ENCODE results near the gene PIK3R5. TPM values are rescaled to one million over a fixed set of nuclear protein-coding genes. Genes with fewer than 3 reads are reported as not detected.

The PIK3R5 gene
- polyA plus RNA-seq, 1 experiment: 0.02 TPM

DNA sequence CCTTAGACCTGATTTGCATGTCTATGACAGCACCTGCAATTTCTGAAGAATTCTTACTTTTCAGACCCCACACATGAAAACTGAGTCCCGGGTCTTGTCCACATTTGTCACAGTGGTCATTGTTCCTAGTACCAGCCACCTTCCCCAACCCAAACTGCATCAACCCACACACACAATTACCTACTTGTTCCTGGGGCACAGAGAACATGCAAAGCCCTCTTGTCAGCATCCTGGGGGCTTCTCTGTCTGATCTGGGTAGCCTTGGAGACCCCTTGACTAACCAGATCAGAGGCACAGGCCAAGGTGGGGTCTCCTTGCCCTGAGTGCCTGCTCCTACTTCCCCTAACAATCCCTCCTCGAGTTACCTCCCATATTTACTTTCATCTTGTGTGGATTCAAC, 61.3 kb downstream of the PIK3R5 start:
- Histone ChIP-seq H3K36me3 (ENCODE audit: control insufficient read depth, insufficient read depth, low read length) (no peaks in the 10 kb centered on the region), H3K27me3 (ENCODE audit: control insufficient read depth, insufficient read depth, low read length) (peaks cover 1% of the 10 kb centered on the region; the same call in 1 of the 2 replicates), H3K4me3 (ENCODE audit: low read depth, low read length) (no peak overlapping the region)
- TF ChIP-seq, protein P1, sequence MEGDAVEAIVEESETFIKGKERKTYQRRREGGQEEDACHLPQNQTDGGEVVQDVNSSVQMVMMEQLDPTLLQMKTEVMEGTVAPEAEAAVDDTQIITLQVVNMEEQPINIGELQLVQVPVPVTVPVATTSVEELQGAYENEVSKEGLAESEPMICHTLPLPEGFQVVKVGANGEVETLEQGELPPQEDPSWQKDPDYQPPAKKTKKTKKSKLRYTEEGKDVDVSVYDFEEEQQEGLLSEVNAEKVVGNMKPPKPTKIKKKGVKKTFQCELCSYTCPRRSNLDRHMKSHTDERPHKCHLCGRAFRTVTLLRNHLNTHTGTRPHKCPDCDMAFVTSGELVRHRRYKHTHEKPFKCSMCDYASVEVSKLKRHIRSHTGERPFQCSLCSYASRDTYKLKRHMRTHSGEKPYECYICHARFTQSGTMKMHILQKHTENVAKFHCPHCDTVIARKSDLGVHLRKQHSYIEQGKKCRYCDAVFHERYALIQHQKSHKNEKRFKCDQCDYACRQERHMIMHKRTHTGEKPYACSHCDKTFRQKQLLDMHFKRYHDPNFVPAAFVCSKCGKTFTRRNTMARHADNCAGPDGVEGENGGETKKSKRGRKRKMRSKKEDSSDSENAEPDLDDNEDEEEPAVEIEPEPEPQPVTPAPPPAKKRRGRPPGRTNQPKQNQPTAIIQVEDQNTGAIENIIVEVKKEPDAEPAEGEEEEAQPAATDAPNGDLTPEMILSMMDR (IDR thresholded peaks at IDR 0.05; ENCODE audit: insufficient read depth, low read depth, low read length): no peak
- POLR2A ChIA-PET: no interaction called here
- DNase-seq (ENCODE audit: low read depth): no peak
- CTCF ChIA-PET: no interaction called here

DNA sequence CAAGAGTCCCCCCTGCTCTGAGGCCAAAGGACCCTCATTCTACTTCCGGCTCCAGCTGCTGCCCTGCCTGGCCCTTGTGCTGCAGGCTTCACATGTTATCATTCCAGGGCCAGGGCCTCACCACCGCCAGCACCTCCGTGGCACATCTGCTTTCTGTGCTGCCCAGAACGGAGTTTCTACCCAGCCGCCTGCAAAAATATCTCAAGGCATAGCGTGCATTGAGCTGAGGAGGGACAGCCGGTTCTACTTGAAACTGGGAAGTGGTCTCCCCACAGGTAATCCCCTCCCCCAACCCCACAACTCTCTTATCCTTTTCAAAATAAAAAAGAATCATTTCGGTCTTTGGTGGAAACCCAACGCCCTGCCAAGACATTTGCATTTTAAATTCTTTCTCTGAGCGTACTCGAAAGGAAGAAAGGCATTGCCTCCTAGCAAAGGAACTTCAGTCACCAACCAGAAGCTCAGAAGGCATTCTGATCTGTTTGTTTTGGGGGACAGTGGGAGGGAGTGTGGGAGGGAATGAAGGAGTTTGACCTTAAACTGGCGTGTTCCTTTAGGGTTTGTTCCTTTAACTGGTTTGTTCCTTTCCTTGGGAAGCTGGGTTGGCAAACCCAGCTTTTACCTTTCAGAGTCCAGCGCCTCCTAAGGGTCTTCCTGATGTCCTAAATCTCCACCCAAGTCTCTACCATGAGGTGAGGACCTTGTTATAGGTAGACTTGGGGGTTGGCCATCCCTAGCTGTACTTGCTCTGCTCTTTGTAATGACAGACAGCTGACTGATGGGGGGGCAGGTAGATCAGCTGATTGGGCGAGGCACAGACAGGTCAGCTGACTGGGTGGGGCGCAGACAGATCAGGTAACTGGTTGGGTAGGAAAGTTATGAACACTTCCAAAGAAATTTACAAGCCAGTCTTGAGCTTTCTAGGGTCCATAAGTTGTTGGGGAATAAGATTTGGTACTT, 64.6 kb downstream of the PIK3R5 start:
- Histone ChIP-seq H3K4me3 (ENCODE audit: low read depth, low read length) (no peak overlapping the region), H3K27me3 (ENCODE audit: control insufficient read depth, insufficient read depth, low read length) (peaks cover 1% of the 10 kb centered on the region; the same call in 1 of the 2 replicates), H3K36me3 (ENCODE audit: control insufficient read depth, insufficient read depth, low read length) (no peaks in the 10 kb centered on the region)
- TF ChIP-seq, protein P1 (IDR thresholded peaks at IDR 0.05; ENCODE audit: insufficient read depth, low read depth, low read length): no peak
- ChIA-PET POLR2A (no interaction called here), CTCF (interaction anchor here (1.2 to 4.1 kb wide), 2 partner anchors 12 to 97 kb away, joined by 5 to 17 read pairs; no protein-coding TSS in a partner anchor)
- no peak for DNase-seq (ENCODE audit: low read depth)

DNA sequence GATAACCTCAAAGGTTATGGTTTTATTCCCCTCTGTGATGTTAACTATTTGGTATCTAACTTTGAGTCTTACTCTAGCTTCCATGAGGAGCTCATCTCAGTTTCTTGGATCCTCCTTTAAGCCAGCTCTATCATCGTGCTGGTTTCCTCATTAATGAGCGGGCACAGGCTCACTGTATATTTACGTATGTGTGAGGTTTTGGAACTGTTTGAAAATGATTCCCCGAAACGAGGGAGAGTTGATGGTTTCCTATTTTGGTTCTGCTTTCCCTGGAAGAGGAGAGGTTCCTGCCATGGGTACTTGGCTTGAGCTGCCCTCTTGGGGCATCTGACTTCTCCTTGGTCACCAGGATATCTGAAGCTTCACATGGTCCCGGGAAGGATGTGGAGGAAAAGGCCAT, 65.3 kb downstream of the PIK3R5 start:
- Histone ChIP-seq H3K27me3 (ENCODE audit: control insufficient read depth, insufficient read depth, low read length) (peaks cover 1% of the 10 kb centered on the region; the same call in 1 of the 2 replicates), H3K4me3 (ENCODE audit: low read depth, low read length) (no peak overlapping the region), H3K36me3 (ENCODE audit: control insufficient read depth, insufficient read depth, low read length) (no peaks in the 10 kb centered on the region)
- DNase-seq (ENCODE audit: low read depth): no peak
- ChIA-PET POLR2A (no interaction called here), CTCF (interaction anchor here (4.1 kb wide), 1 partner anchor 11 kb away, joined by 17 read pairs; no protein-coding TSS in a partner anchor)
- TF ChIP-seq, protein P1 (IDR thresholded peaks at IDR 0.05; ENCODE audit: insufficient read depth, low read depth, low read length): no peak

DNA sequence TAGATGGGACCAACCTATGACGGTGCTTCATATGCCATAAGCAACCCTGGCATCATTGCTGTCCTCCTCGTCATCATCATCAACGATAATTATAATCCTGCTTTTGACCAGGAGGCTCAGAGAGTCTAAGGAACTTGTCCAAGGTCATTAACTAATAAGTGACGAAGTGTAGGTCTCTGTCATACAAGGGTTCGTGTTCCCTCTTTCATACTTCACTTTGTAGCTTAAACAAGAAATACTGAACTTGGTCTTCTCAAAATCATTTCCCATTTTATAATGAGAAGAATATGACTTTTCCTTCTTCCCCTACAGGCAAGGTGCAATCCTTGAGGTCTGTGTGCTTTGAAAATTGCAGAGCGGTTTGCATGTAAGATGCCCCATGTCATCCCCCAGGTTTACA, 66.9 kb downstream of the PIK3R5 start:
- TF ChIP-seq, protein P1 (IDR thresholded peaks at IDR 0.05; ENCODE audit: insufficient read depth, low read depth, low read length): no peak
- H3K4me3 ChIP-seq (ENCODE audit: low read depth, low read length): no peak overlapping the region
- no peaks in the 10 kb centered on the region for H3K36me3 ChIP-seq (ENCODE audit: control insufficient read depth, insufficient read depth, low read length)
- no peaks in the 10 kb centered on the region; the same call in 1 of the 2 replicates for H3K27me3 ChIP-seq (ENCODE audit: control insufficient read depth, insufficient read depth, low read length)
- CTCF ChIA-PET: interaction anchor here (1.1 to 4.1 kb wide), 2 partner anchors 9 to 98 kb away, joined by 3 to 17 read pairs; no protein-coding TSS in a partner anchor
- no peak for DNase-seq (ENCODE audit: low read depth)
- POLR2A ChIA-PET: no interaction called here

DNA sequence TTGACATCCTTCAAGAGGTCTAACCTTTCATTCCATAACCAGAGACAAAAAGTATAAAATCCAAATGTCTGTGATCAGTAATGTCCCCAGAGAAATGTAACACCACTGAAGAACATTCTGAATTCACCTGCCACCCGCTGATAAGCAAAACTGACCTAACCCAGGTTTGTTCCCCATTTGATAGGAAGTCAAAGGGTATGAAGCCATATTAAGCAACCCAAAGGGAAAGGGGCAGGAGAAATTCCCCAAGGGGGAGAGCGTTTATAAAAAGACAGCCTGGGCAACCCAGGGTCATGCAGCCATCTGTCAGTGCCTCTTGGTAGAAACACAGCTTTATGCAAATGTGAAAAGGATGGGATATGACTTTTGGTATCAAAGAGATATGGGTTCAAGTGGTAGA, 67.4 kb downstream of the PIK3R5 start:
- Histone ChIP-seq H3K27me3 (ENCODE audit: control insufficient read depth, insufficient read depth, low read length) (no peaks in the 10 kb centered on the region; the same call in 1 of the 2 replicates), H3K4me3 (ENCODE audit: low read depth, low read length) (no peak overlapping the region), H3K36me3 (ENCODE audit: control insufficient read depth, insufficient read depth, low read length) (no peaks in the 10 kb centered on the region)
- DNase-seq (ENCODE audit: low read depth): no peak
- TF ChIP-seq, protein P1 (IDR thresholded peaks at IDR 0.05; ENCODE audit: insufficient read depth, low read depth, low read length): no peak
- CTCF ChIA-PET: interaction anchor here (1.1 to 4.1 kb wide), 2 partner anchors 9 to 98 kb away, joined by 3 to 17 read pairs; no protein-coding TSS in a partner anchor
- POLR2A ChIA-PET: no interaction called here
